Measurements from ENCODE around the gene CYP4Z1.
"Not testable (repeated sequence)": the region's sequence is repeated elsewhere in the genome, so short reads cannot be mapped to it uniquely, and the experiment has no call there.

- TF ChIP-seq CTCF, POLR2A (IDR thresholded peaks at IDR 0.05): not testable (repeated sequence)
These were observed 42.5 kb downstream of the CYP4Z1 start for GRCh38 chr1:47109482-47109881.

Data from adrenal gland (tissue), 5 donors.